ENCODE results near the gene SLC25A21.

DNA sequence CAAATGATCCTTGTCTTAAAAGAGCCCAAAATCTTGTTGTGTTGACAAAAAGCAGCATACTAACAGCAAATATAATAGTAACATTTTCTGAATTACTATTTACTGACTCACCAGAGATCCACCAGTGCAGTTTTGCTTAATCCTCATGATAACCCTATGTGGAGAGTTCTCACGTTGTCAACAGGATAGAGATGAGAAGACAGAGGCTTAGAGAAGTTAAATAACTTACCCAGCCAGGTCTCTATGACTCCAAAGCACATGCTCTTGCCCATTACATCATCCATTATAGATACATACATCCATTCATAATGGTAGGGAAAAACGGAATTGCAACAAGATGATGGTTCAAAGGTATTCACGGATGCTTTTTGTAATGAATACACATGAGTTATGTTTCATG lies 398.8 kb downstream of the SLC25A21 start:
- TF ChIP-seq, protein P1, sequence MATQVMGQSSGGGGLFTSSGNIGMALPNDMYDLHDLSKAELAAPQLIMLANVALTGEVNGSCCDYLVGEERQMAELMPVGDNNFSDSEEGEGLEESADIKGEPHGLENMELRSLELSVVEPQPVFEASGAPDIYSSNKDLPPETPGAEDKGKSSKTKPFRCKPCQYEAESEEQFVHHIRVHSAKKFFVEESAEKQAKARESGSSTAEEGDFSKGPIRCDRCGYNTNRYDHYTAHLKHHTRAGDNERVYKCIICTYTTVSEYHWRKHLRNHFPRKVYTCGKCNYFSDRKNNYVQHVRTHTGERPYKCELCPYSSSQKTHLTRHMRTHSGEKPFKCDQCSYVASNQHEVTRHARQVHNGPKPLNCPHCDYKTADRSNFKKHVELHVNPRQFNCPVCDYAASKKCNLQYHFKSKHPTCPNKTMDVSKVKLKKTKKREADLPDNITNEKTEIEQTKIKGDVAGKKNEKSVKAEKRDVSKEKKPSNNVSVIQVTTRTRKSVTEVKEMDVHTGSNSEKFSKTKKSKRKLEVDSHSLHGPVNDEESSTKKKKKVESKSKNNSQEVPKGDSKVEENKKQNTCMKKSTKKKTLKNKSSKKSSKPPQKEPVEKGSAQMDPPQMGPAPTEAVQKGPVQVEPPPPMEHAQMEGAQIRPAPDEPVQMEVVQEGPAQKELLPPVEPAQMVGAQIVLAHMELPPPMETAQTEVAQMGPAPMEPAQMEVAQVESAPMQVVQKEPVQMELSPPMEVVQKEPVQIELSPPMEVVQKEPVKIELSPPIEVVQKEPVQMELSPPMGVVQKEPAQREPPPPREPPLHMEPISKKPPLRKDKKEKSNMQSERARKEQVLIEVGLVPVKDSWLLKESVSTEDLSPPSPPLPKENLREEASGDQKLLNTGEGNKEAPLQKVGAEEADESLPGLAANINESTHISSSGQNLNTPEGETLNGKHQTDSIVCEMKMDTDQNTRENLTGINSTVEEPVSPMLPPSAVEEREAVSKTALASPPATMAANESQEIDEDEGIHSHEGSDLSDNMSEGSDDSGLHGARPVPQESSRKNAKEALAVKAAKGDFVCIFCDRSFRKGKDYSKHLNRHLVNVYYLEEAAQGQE (IDR thresholded peaks at IDR 0.05; ENCODE audit: insufficient read depth in 1 of 2, low read depth in 2 of 2, low read length in 2 of 2): no peak
- no peak for TF ChIP-seq TAF1 (IDR thresholded peaks at IDR 0.05; ENCODE audit: borderline replicate concordance, insufficient read depth, low read length)
- no peak for TF ChIP-seq SIN3A (IDR thresholded peaks at IDR 0.05; ENCODE audit: borderline replicate concordance, insufficient read depth, low read length)
- no peak for TF ChIP-seq FOXP2 (optimal IDR thresholded peaks at IDR 0.05; ENCODE audit: borderline replicate concordance, extremely low read depth, extremely low read length, insufficient read depth)
- no peak for TF ChIP-seq POLR2AphosphoS5 (IDR thresholded peaks at IDR 0.05; ENCODE audit: low read depth, low read length)
